GM12864 (cell line): ENCODE data around the gene TPR.

Source experiments
- DNase-seq: peaks from one replicate; pipeline ENCODE4 v3.0.0-alpha.2; 2011; ENCODE audit warnings: low read depth
- H3K4me3 ChIP-seq: 2 replicates; pipeline ENCODE4 v1.5.1; 2011; ENCODE audit warnings: mild to moderate bottlenecking, low read depth, low read length, control low read depth
- TF ChIP-seq, protein P1 (sequence below): IDR thresholded peaks from 2 replicates; pipeline ENCODE4 v1.5.1; 2011; ENCODE audit warnings: low read depth, mild to moderate bottlenecking, moderate library complexity, low read length, control low read depth, inconsistent platforms; ENCODE audit errors: missing control alignments

TPR gene

DNA sequence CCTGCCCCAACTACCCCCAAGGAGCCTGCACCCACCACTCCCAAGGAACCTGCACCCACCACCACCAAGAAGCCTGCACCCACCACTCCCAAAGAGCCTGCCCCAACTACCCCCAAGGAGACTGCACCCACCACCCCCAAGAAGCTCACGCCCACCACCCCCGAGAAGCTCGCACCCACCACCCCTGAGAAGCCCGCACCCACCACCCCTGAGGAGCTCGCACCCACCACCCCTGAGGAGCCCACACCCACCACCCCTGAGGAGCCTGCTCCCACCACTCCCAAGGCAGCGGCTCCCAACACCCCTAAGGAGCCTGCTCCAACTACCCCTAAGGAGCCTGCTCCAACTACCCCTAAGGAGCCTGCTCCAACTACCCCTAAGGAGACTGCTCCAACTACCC, 67.6 kb downstream of the TPR start:
- no peak for DNase-seq

DNA sequence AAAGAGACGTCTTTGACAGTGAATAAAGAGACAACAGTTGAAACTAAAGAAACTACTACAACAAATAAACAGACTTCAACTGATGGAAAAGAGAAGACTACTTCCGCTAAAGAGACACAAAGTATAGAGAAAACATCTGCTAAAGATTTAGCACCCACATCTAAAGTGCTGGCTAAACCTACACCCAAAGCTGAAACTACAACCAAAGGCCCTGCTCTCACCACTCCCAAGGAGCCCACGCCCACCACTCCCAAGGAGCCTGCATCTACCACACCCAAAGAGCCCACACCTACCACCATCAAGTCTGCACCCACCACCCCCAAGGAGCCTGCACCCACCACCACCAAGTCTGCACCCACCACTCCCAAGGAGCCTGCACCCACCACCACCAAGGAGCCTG, 68.5 kb downstream of the TPR start:
- TF ChIP-seq, protein P1, sequence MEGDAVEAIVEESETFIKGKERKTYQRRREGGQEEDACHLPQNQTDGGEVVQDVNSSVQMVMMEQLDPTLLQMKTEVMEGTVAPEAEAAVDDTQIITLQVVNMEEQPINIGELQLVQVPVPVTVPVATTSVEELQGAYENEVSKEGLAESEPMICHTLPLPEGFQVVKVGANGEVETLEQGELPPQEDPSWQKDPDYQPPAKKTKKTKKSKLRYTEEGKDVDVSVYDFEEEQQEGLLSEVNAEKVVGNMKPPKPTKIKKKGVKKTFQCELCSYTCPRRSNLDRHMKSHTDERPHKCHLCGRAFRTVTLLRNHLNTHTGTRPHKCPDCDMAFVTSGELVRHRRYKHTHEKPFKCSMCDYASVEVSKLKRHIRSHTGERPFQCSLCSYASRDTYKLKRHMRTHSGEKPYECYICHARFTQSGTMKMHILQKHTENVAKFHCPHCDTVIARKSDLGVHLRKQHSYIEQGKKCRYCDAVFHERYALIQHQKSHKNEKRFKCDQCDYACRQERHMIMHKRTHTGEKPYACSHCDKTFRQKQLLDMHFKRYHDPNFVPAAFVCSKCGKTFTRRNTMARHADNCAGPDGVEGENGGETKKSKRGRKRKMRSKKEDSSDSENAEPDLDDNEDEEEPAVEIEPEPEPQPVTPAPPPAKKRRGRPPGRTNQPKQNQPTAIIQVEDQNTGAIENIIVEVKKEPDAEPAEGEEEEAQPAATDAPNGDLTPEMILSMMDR, result no peak
- no peak overlapping the region for H3K4me3 ChIP-seq
- DNase-seq, result no peak

More for the DNA sequence above, 67.6 kb downstream of the TPR start:
- H3K4me3 ChIP-seq, result no peak overlapping the region
- TF ChIP-seq, protein P1, result no peak

DNA sequence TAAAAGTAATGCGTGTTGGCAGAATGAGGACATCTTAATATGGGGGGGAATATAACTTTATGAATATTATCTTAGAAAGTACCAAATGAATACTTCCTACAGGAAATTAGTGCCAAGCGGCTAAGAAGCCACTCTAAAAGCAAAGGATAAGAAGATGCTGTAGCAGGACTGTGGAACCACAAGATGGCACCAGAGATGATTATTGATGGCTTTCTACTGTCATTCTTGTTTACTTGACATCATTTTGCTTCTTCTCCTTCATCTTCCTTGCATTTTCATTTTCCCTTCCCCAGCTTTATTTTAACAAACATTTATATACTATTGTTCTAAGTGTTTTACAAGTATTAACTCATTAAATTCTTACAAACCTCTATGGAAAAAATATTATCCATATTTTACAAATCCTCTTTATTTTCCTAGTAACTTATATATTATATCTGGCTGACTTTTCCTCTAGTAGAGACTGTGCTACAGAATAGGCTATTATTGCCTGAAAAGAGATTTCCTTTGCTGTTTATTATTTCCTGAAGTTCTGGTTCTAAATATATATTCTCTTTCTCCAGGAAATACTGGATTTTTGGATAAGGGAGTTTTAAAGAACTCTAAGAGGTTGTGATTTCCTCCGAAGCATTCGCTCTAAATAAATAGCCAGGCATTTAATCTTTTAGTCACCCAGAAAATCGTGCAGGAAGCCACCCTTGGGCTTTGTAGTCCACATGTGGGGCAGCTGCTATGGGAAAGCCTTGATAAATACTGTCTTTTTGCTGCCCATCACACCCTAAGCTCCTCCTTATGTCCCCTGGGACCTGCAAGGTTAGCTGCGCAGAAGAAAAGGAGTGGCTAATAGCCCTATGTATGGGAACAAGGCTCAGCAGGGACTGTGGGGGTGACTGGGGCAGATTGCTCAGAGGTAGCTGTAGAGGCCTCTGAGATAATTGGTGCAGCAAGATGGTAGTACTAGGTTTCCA, 69.8 kb downstream of the TPR start:
- TF ChIP-seq, protein P1, result peak; percentile 72
- no peak overlapping the region for H3K4me3 ChIP-seq
- no peak for DNase-seq

DNA sequence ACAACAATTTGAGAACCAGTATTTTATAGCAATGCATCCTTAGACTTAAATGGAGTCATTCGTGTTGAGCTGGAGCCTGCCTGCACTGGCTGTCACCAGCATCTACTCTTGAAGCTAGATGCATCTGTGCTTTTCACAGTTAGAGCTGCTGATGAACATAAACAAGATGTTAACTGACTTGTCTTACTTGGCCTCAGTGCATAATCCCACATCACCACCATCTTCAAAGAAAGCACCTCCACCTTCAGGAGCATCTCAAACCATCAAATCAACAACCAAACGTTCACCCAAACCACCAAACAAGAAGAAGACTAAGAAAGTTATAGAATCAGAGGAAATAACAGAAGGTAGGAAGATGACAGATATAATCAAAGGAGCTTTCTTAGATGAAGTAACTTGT, 71.1 kb downstream of the TPR start:
- DNase-seq, result no peak
- TF ChIP-seq, protein P1, result no peak
- H3K4me3 ChIP-seq, result no peak overlapping the region

DNA sequence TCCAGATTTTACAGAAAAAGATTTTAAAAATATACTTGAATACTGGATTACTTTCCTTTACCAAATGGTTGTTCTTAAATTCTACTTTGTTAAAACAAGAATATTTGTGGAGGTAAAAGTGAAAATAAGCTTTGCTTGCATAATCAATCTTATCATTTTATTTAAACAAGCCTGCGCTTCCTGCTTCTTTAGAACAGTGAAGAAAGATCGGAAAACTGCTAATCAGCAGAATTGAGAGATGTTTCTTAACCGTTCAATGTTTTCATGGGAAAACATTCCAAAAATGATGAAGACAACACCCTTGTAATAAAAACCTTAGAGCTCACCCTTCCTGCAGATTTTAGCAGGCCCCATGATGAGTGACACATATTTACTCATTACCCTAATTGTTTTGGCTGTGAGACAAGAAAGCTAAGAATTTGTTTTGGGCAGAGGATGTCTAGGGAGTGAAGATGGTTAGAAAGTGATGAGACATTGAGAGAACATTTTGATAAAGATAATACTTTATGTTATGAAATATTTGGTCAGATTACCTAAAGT, 72.6 kb downstream of the TPR start:
- DNase-seq, result no peak
- TF ChIP-seq, protein P1, result no peak

DNA sequence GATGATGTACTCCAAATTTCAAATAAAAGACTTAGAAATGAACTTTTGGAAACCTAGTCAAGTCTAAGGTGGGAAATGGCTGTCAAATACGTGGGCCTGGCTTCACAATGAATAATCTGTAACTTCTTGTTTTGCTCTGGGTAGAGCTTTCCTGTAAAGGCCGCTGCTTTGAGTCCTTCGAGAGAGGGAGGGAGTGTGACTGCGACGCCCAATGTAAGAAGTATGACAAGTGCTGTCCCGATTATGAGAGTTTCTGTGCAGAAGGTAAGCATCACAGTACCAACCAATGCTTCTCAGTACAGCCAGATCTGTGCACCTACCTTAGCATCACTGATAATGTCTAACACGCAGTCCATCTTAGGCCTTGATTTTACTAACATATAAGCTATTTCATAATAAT, 73.6 kb downstream of the TPR start:
- DNase-seq, result no peak
- H3K4me3 ChIP-seq, result no peak overlapping the region
- TF ChIP-seq, protein P1, result no peak

More for the DNA sequence above, 72.6 kb downstream of the TPR start:
- no peak overlapping the region for H3K4me3 ChIP-seq
